ENCODE results near the gene SLC9B2.

The SLC9B2 gene

GRCh38 chr4:103076747-103077347 is at the start of gene SLC9B2:
Gene SLC9B2 (minus strand): TSS chr4:103076761. CDS start chr4:103067550, 9,211 bp downstream.
- DNase-seq (ENCODE audit: low read depth) = peak; percentile 41

GRCh38 chr4:103126126-103126525 is 49.6 kb upstream of the SLC9B2 start:
- DNase-seq (ENCODE audit: low read depth) = no peak

DNA sequence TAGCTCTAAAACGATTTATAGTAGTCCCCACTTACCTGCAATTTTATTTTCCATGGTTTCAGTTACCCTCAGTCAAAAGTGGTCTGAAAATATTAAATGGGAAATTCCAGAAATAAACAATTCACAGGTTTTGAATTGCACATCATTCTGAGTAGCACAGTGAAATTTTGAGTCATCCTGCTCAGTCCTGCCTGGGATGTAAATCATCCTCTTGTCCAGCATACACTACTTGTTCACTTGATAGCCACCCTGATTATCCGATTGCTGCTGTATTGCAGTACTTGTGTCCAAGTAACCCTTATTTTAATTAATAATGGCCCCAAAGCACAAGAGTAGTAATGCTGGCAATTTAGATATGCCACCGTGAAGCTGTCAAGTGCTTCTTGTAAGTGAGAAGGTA is 46.6 kb upstream of the SLC9B2 start:
- no peak for DNase-seq (ENCODE audit: low read depth)

- no peak for DNase-seq (ENCODE audit: low read depth)
These were observed 41.6 kb upstream of the SLC9B2 start for GRCh38 chr4:103118166-103118565.

- DNase-seq (ENCODE audit: low read depth) = no peak
These were observed 35.0 kb upstream of the SLC9B2 start for GRCh38 chr4:103111598-103111997.

GRCh38 chr4:103108542-103108941 is 32.0 kb upstream of the SLC9B2 start:
- no peak for DNase-seq (ENCODE audit: low read depth)

- DNase-seq (ENCODE audit: low read depth) = no peak
These were observed 29.2 kb upstream of the SLC9B2 start for GRCh38 chr4:103105558-103106356.

DNA sequence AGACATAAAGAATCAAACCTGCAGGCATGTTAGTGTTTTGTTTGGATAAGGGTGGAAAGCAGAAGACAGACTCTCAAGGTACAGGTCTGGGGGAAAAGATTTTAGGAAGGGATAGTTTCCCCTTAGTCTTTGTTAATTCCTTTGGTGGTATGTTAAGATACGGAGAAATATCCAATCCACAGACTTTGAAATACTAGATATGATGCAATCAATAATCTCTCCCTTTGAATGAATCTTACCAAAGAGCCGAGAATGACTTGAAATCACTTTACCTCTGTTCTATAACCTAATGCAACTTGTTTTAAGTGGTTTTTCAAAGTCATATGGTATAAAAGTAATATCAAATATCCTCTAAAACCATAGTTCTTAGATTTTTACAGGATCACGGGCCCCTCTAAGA is 28.3 kb upstream of the SLC9B2 start:
- no peak for DNase-seq (ENCODE audit: low read depth)

GRCh38 chr4:103100691-103101090 is 24.1 kb upstream of the SLC9B2 start:
- no peak for DNase-seq (ENCODE audit: low read depth)

GRCh38 chr4:103099691-103100392 is 23.3 kb upstream of the SLC9B2 start, which contains the start of gene BDH2:
Gene BDH2 (minus strand): TSS chr4:103099834. CDS start chr4:103096254, 3,580 bp downstream.
- DNase-seq (ENCODE audit: low read depth) = peak; percentile 9

GRCh38 chr4:103098756-103099440 is 22.3 kb upstream of the SLC9B2 start:
- DNase-seq (ENCODE audit: low read depth) = no peak

DNA sequence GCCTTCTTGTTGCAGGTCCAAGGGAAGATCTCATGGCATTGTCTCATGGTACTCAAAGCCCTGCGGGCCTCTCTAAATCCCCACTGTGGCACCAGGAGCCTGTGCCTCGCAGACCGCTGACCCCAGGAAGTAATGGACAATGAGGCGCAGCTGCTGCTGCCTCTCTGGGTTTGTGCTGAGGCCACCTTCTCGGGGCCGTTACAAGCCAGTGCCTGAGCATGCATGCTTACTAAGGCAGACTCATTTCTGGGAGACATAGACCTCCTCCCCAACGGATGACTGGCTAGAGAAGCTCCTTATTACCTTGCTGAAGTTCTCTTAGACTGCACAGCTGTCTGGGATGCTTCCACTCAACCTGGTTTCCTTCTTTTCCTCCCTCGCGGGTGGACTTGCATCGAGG is 21.8 kb upstream of the SLC9B2 start:
- DNase-seq (ENCODE audit: low read depth) = no peak

GRCh38 chr4:103097112-103097511 is 20.6 kb upstream of the SLC9B2 start:
- DNase-seq (ENCODE audit: low read depth) = no peak

DNA sequence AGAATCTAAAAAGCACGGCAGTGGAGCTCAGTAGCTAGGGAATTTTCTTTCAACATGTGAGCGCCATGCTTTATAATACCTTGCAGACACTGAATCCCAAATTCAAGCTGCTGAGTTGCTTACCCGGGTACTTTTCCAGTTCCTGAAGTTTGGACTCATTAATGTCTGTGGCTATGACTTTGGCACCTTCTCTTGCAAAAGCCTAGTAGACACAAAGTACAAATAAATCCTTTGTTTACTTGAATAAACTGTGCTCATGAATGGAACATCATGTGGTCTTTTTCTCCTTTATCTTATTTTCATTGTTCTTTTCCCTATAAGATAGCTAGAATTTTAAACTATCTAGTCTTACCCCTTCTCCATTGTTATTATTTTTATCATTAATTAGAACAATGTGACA is 18.5 kb upstream of the SLC9B2 start:
- no peak for DNase-seq (ENCODE audit: low read depth)

GRCh38 chr4:103092245-103092644 is 15.7 kb upstream of the SLC9B2 start:
- DNase-seq (ENCODE audit: low read depth) = no peak

DNA sequence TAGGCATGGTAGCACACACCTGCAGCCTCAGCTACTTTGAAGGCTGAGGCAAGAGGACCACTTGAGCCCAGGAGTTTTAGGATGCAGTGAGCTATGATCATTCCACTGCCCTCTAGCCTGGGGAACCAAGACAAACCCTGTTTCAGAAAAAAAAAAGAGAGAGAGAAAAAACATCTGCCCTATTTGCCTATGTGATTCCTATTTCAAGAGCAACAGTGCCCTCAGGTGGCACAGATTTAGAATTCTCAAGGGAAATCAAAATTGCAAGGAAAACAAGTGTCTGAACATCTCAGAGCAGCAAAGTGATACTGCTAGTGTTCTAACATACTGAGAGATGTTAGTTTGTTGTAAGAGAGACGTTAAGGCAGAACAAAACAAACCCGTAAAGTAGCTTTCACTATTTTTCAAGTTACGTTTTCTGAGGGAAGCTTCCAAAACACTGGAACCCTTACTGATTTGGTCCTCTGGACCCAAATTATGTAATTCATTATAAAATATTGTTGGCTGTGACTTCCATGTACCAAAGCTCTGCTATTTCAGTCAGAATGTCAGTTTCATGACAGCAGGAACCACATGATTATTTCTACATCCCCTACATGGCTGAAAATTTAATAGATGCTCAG is 15.2 kb upstream of the SLC9B2 start:
- peak; percentile 8 for DNase-seq (ENCODE audit: low read depth)

GRCh38 chr4:103089481-103089880 is 12.9 kb upstream of the SLC9B2 start:
- no peak for DNase-seq (ENCODE audit: low read depth)

GRCh38 chr4:103086551-103086950 is 10.0 kb upstream of the SLC9B2 start:
- no peak for DNase-seq (ENCODE audit: low read depth)

DNA sequence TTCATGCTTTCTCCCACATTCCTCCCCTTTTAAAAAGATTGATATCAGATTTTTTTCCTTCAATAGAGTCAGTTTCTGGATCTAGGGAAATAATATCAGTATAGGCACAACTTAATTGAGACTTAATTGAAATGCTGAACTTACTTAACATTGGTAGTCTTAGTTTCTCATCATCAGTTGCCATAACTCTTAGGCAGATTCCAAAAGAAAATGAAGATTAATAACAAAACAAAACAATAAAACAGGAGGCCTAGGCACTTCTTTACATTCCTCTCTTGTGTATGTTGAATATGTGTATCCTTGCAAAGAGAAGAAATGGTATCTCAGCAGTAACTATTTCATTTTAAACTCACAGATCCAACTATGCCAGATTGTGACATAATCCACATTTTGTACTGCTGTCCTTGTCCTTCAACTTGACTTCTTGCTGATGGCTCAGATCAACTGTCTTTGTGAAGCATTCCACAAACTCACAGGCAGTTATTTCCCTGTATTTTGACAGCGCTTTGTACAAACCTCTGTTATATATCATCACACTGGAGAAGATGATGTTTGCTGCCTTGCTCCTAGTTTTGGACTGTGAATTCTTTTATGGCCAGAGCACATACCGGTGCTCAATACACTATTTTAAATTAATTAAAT is 9.1 kb upstream of the SLC9B2 start:
- DNase-seq (ENCODE audit: low read depth) = no peak

DNA sequence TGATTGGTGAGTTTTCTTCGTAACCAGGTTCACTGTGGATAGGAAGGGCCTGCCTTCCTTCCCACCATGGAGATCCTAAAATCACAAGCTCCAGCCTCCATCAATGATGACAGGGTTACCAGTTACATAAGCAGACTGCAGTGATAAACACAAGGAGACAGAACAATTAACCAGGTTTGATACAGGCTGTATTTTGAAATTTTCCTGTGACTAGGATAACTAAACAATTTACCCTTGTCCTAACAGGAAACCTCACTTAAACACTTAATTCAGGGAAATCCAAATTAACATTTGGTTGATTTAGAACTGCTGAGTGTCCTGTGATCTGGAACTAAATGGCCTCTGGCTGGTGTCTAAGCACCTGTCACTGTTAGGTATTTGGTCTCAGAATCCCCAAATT is 3.1 kb upstream of the SLC9B2 start:
- no peak for DNase-seq (ENCODE audit: low read depth)
